ENCODE data around the gene PDZRN4. TPM values are rescaled to one million over a fixed set of nuclear protein-coding genes. Genes with fewer than 3 reads are reported as not detected.

The PDZRN4 gene
- total RNA-seq, 1 experiment from 2014 or later = not detected

- no peak for DNase-seq (ENCODE audit: extremely low read depth, low read depth)
Observed at GRCh38 chr12:41439801-41440200, 251.7 kb downstream of the PDZRN4 start.

GRCh38 chr12:41441180-41441579 lies 253.1 kb downstream of the PDZRN4 start:
- DNase-seq (ENCODE audit: extremely low read depth, low read depth) = no peak

GRCh38 chr12:41442896-41443295 lies 254.8 kb downstream of the PDZRN4 start:
- no peak for DNase-seq (ENCODE audit: extremely low read depth, low read depth)

GRCh38 chr12:41443690-41444089 lies 255.6 kb downstream of the PDZRN4 start:
- no peak for DNase-seq (ENCODE audit: extremely low read depth, low read depth)

- DNase-seq (ENCODE audit: extremely low read depth, low read depth) = no peak
Observed at GRCh38 chr12:41452838-41453407, 264.8 kb downstream of the PDZRN4 start.

DNA sequence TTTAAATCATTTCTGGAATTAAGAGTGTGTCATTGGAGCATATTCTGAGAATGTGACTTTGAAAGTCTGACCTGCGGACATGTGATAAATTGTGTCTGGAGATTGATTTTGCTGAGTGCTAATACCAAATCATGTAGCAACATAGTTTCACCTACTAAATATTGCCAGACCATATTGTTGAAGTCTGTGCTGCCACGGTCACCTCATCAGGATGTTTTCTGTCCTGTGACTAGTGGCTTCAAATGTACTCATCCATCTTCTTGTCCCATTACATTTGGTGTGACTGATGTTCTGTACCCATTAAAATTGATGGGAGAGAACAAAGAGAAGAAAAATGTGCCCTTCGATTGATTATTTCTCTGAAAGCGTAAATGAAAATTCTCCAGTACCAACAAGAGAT lies 265.3 kb downstream of the PDZRN4 start:
- no peak for DNase-seq (ENCODE audit: extremely low read depth, low read depth)

- no peak for DNase-seq (ENCODE audit: extremely low read depth, low read depth)
Observed at GRCh38 chr12:41459111-41459905, 271.2 kb downstream of the PDZRN4 start.

- no peak for DNase-seq (ENCODE audit: extremely low read depth, low read depth)
Observed at GRCh38 chr12:41459906-41460214, 271.7 kb downstream of the PDZRN4 start.

GRCh38 chr12:41460906-41461305 lies 272.8 kb downstream of the PDZRN4 start:
- DNase-seq (ENCODE audit: extremely low read depth, low read depth) = no peak

- DNase-seq (ENCODE audit: extremely low read depth, low read depth) = no peak
Observed at GRCh38 chr12:41462312-41462711, 274.2 kb downstream of the PDZRN4 start.

DNA sequence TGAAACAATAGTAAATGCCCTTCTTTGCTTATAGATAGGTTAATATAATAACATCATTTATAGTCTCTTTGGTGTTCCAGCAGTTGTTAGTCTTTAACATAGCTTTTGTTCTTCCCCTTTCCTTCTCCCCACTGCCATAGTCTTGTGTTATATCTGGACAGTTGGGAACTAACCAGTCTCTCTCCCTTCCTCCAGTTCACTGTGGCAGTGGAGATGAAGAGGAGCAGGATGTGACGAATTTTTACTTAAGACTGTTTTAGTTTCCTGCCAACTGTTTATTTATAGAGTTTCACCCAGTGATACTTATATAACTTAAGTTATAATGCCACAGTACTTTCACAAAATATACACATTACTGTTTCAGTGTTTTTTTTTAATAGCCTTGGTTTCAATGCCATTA lies 277.4 kb downstream of the PDZRN4 start:
- DNase-seq (ENCODE audit: extremely low read depth, low read depth) = no peak

DNA sequence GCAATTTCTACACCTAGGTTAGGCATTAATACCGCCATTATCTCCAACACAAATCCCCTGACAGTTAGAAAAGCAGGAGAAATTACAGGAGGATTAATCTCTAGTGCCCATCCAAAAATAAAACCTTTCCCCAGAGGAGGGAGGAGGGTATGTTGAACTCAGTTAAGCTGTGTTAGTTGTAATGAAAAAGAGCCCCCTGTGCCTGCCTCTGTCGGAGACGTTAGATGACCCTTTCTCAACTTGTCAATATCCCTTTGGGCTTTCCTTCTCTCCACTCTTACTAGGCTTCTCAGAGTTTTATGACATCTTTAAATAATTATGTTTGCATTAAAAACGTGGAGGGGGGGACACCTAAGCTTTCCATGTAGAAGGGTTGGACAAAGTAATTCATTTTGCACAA lies 278.2 kb downstream of the PDZRN4 start:
- DNase-seq (ENCODE audit: extremely low read depth, low read depth) = no peak

GRCh38 chr12:41466802-41467201 lies 278.7 kb downstream of the PDZRN4 start:
- no peak for DNase-seq (ENCODE audit: extremely low read depth, low read depth)

- DNase-seq (ENCODE audit: extremely low read depth, low read depth) = no peak
Observed at GRCh38 chr12:41467591-41468325, 279.6 kb downstream of the PDZRN4 start.

GRCh38 chr12:41468341-41468740 lies 280.2 kb downstream of the PDZRN4 start:
- no peak for DNase-seq (ENCODE audit: extremely low read depth, low read depth)

DNA sequence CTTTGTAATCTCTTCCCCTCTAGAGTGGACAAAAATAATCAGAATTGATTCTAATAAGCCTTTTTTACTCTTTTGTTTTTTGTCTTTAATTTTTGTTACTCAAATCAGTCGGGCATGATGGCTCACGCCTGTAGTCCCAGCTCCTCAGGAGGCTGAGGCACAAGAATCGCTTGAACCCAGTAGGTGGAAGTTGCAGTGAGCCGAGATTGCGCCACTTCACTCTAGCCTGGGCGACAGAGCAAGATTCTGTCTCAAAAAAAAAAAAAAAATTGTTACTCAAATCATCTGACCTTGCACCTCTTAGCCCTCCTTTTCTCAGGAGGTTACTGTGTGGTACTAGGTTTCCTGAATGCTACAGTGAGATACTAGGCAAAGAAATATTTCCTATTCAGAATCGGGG lies 280.6 kb downstream of the PDZRN4 start:
- DNase-seq (ENCODE audit: extremely low read depth, low read depth) = no peak

DNA sequence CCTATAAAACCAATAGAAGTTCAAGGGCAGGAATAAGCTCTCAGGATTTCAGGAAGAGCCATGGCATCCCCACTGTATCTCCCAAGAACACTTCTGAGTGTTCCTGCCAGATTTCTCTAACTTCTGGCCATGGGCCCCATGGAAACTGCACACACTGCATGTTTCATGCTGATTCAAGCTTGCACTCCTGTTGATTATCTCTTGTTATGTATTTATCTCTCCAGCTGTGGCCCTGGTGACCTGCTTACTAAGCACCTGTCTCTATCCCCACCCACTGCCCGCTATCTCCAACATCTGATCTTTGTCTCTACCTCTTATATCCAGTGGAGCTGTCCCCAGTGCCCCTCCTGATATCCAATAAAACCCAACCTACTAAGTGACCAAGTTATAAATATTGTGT lies 285.3 kb downstream of the PDZRN4 start:
- DNase-seq (ENCODE audit: extremely low read depth, low read depth) = no peak

DNA sequence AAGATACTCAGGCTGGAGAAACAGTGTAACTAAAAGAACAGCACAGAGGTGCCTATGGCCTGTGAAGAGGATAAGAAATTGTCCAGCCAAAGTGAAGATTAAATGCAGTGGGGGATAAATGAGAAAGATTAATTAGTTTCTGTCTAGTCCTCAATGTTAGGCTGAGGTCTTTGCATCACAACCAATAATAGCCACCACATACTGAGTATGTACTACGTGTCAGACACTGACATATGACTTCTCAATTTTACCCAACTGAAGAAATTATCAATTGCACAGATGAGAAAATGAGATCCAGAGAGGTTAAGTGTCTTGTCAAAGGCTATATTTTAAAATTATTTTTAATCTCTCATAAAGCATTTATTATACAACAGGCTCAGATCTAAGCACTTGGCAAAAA lies 285.9 kb downstream of the PDZRN4 start:
- no peak for DNase-seq (ENCODE audit: extremely low read depth, low read depth)

DNA sequence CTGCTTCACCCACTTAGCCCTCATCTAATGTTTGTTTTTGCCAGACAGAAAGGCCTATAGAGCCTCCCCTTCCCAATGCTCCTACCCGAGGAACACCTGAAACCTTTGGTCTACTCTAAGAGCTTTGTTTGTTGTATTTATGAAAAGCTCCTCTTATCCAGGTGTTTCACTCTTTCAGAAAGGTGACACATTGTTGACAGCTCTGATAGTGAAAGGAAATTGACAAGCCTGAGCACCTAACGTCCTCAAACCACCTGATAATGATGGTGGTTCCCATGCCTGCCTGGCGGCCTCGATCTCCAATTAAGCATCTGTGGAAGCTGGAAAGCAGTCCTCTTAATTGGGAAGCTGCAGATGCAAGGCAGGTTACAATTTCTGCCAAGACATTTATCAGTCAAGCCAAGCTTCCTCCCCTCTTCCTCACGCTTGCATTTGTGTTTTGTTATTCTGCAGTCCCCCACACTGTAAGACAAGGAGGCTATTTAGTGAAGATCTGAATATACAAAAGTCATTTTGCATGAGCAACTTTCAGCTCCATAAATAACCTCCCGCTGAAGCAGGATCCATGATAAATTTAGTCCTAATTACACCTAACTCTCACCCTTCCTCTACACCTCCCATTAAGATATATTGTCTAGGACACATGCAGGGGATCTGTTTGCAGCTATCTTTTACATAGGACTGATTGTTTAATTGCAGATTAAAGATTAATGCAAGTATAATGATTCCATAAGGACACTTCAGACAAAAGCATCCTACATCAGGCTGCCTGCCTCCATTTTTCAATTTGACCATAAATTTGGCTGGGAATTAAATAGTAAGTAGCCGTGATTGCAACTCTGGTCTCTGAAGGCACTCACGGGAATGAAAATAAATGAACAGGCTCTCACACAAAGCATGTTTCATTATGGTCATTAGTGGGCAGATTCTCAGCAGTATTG lies 288.6 kb downstream of the PDZRN4 start:
- DNase-seq (ENCODE audit: extremely low read depth, low read depth) = no peak

DNA sequence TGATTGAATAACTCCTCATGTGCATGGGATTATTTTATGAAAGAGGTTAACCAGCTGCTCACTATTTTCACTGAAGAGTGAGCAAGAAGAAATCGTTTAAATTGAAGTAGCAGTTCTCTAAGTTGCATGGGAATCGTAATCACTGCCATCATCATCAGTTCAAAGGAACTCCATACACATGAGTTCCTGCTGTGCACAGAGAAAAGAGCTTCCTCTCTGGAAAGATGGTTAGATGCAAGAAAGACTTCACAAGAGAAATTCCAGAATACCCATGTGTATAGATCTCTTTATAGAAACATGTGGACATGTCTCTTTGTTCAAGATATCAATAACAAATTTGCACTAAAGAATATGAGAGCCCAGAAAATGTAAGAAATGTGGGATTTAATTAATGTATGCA lies 291.3 kb downstream of the PDZRN4 start:
- no peak for DNase-seq (ENCODE audit: extremely low read depth, low read depth)

GRCh38 chr12:41485203-41485602 lies 297.1 kb downstream of the PDZRN4 start:
- no peak for DNase-seq (ENCODE audit: extremely low read depth, low read depth)
